ENCODE results near the gene TWIST1. TPM values are rescaled to one million over a fixed set of nuclear protein-coding genes. Genes with fewer than 3 reads are reported as not detected.
A peak's percentile ranks its signal among the peaks of the same experiment; 100 is the strongest.

TWIST1 gene
- total RNA-seq, 4 donors from 2014 or later = 5.6 to 35.9 (median 21.5) TPM

DNA sequence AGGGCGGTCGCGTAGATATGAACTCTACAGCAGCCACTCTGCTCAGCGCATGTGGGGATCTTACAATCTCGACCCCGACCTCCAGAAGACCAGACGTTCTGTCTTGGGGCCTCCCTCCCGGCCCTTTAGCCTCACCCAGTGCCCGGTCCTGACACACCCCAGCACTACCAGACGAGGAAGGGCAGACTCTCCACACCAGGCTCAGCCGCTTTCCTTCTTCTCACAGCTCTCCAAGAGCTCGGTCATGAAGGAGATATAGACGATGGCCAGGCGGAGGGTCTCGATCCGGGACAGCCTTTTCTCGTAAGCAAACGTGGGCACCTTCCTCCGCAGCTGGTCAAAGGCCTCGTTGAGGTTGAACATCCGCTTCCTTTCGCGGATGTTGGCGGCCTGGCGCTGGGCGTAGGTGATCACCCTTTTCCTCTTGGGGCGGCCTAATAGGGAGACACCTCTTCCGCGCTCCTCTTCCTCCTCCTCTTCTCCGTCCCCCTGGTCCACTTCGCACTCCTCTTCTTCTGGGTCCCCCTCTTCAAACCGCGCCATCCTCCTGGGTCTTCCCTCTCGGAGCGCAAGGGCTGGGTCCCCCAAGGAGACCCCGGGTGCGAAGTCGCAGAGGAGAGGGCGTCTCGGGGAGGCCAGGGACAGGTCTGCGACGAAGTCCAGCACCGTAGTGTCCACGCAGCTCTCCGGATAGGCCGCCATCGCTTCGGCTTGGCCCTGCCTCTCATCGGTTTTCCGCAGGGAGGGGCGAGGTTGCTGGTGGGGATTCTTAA is 27.4 kb upstream of the TWIST1 start, which contains the start of gene FERD3L:
FERD3L (minus strand) TSS at position 761 of the 773 bp plus-strand sequence; CDS start at position 702, 59 bp downstream.
- Histone ChIP-seq H3K27ac (no peak within 1 kb of the TSS), H3K4me1 (peaks cover 0 to 21% (median 0%) of the 10 kb centered on the region in 3 donors), H3K4me3 (peak within 1 kb of the TSS in 1 of 2 donors; percentile 35), H3K27me3 (peaks cover 59% of the 10 kb centered on the region), H3K36me3 (no peaks in the 10 kb centered on the region), H3K9me3 (no peaks in the 10 kb centered on the region)
- no peak for ATAC-seq
- 4 to 7% methylated on average over 16 to 21 of the region's 51 CpGs for WGBS, 2 donors (ENCODE audit: low coverage in 1 of 2)
- no peak for TF ChIP-seq POLR2A (IDR thresholded peaks at IDR 0.05)
- no peak for TF ChIP-seq POLR2AphosphoS5 (IDR thresholded peaks at IDR 0.05)
- TF ChIP-seq, protein P1, sequence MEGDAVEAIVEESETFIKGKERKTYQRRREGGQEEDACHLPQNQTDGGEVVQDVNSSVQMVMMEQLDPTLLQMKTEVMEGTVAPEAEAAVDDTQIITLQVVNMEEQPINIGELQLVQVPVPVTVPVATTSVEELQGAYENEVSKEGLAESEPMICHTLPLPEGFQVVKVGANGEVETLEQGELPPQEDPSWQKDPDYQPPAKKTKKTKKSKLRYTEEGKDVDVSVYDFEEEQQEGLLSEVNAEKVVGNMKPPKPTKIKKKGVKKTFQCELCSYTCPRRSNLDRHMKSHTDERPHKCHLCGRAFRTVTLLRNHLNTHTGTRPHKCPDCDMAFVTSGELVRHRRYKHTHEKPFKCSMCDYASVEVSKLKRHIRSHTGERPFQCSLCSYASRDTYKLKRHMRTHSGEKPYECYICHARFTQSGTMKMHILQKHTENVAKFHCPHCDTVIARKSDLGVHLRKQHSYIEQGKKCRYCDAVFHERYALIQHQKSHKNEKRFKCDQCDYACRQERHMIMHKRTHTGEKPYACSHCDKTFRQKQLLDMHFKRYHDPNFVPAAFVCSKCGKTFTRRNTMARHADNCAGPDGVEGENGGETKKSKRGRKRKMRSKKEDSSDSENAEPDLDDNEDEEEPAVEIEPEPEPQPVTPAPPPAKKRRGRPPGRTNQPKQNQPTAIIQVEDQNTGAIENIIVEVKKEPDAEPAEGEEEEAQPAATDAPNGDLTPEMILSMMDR (IDR thresholded peaks at IDR 0.05) = no peak
- TF ChIP-seq EP300 (IDR thresholded peaks at IDR 0.05) = no peak

DNA sequence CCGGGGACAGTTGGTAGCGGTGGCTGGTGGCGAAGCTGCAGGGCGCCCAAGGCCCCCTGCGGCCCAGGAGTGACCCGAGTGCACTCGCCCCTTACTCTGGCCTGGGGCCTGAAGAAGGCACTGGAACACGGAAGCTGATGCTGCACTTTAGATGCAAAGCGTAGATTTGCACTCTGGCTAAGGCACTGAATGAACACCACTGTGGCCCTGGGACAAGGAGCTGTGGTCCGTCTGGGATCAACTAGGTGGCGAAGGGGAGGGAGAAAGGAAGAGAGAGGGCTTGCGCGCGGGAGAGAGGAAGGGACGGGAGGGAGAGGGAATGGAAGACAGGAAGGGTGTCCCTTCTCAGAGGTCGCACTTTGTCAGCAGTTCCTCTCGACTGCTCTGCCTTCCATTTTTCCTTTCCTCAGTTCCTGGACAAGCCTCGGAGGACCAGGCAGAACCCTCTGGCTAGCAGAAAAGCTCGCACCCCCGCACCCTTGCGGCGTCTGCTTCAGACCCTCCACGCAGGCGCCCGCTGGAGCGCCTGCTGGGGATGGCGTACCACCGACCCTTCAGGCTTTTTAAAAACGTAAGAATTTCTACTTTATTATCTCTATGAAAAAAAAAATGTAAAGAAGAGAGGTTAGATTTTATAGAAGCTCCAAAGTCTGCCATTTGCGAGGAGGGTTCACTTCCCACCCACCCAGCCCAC is 26.6 kb upstream of the TWIST1 start:
- peak overlapping the region in 1 of 2 donors; percentile 35 for H3K4me3 ChIP-seq
- H3K27ac ChIP-seq = no peak overlapping the region
- ATAC-seq = peak; percentile 36

DNA sequence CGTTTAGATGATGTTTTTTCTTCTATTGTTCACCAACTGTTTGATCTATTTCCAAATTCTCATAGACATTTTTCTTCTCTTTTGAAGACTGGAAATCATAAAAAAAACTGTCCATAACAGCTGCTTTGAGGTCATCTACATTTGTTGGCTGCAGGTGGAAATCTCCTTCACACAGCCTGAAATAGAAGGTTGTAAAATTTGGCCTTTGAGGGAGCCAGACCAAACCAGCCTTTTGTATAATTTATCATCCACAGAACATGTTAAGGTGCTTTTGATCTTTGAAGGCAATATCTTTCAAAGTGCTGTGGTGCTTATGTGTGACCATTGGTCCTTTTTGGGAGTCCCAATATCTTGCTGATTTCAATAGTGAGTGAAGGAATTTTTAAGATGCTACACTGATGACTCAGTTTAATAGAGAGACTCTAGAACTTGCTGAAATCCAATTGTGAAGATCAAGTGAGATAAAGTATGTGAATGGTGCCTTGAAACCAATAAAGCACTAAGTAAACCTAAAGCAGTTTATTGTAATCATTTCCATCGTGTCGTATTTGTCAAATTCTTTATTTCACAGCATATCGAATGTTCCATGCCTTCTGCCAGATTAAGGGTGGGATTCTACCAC is 22.4 kb upstream of the TWIST1 start:
- Histone ChIP-seq H3K27ac (no peak overlapping the region), H3K27me3 (peaks cover 27% of the 10 kb centered on the region), H3K4me3 (no peak overlapping the region), H3K36me3 (no peaks in the 10 kb centered on the region), H3K9me3 (no peaks in the 10 kb centered on the region), H3K4me1 (peaks cover 0 to 14% (median 0%) of the 10 kb centered on the region in 3 donors)
- TF ChIP-seq POLR2A (IDR thresholded peaks at IDR 0.05) (no peak), POLR2AphosphoS5 (IDR thresholded peaks at IDR 0.05) (no peak), EP300 (IDR thresholded peaks at IDR 0.05) (no peak)
- TF ChIP-seq, protein P1 (IDR thresholded peaks at IDR 0.05) = no peak
- ATAC-seq = no peak
- 84 to 96% methylated on average over 4 of the region's 4 CpGs for WGBS, 2 donors (ENCODE audit: low coverage in 1 of 2)

More for the DNA sequence above, 26.6 kb upstream of the TWIST1 start:
- TF ChIP-seq, protein P1 (IDR thresholded peaks at IDR 0.05) = no peak
- no peak for TF ChIP-seq EP300 (IDR thresholded peaks at IDR 0.05)
- no peaks in the 10 kb centered on the region for H3K9me3 ChIP-seq
- WGBS, 2 donors (ENCODE audit: low coverage in 1 of 2) = 6 to 12% methylated on average over 15 of the region's 30 CpGs
- H3K36me3 ChIP-seq = no peaks in the 10 kb centered on the region
- peaks cover 0 to 21% (median 0%) of the 10 kb centered on the region in 3 donors for H3K4me1 ChIP-seq
- H3K27me3 ChIP-seq = peaks cover 59% of the 10 kb centered on the region

DNA sequence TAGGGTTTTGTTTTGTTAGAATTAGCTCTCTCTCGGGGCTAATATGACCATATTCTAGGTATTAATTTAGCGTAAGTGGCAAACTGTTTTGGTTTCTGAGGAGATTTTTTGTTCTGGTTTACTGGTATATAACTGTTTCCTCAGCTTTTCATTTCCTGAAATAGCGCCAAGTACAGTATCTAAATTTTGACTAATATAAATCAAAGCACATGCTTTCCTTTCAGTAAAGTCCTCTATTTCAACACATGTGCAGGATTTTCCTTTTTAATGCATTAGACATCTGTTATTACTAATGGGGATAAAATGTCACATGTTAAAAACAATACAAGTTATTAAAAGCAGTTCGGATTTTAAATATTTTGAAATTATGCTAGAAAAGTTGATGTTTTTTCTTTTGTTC is 16.4 kb upstream of the TWIST1 start:
- Histone ChIP-seq H3K9me3 (no peaks in the 10 kb centered on the region), H3K36me3 (no peaks in the 10 kb centered on the region), H3K27me3 (peaks cover 12% of the 10 kb centered on the region), H3K27ac (no peak overlapping the region), H3K4me3 (no peak overlapping the region), H3K4me1 (no peaks in the 10 kb centered on the region)
- ATAC-seq = no peak
- TF ChIP-seq, protein P1 (IDR thresholded peaks at IDR 0.05) = no peak
- no peak for TF ChIP-seq POLR2A (IDR thresholded peaks at IDR 0.05)
- TF ChIP-seq EP300 (IDR thresholded peaks at IDR 0.05) = no peak
- TF ChIP-seq POLR2AphosphoS5 (IDR thresholded peaks at IDR 0.05) = no peak
- WGBS, 2 donors (ENCODE audit: low coverage in 1 of 2) = 38 to 64% methylated on average over 4 of the region's 4 CpGs

Data from gastroesophageal sphincter (tissue), 4 donors.